SK-N-SH treated with all-trans-retinoic acid at 6 μM for 48 hours (cell line): ENCODE data around the gene PM20D1.

Experiments
- BACH2 ChIP-seq: fragments of 250-450 bp; sonication (Bioruptor Pico); IDR thresholded peaks from 2 replicates; pipeline ENCODE4 v1.9.0; 2021; ENCODE audit warnings: mild to moderate bottlenecking, borderline replicate concordance
- CREB5 ChIP-seq: fragments of 250-450 bp; sonication (Bioruptor Pico); IDR thresholded peaks from 2 replicates; pipeline ENCODE4 v1.5.1; 2020; ENCODE audit warnings: low read depth, mild to moderate bottlenecking, moderate library complexity
- CSDC2 ChIP-seq: fragments of 250-450 bp; sonication (Bioruptor Pico); IDR thresholded peaks from 2 replicates; pipeline ENCODE4 v1.5.0; 2020; ENCODE audit warnings: mild to moderate bottlenecking, moderate library complexity
- CSRNP3 ChIP-seq: fragments of 250-450 bp; sonication (Bioruptor Pico); IDR thresholded peaks from 2 replicates; pipeline ENCODE4 v1.5.1; 2021; ENCODE audit warnings: mild to moderate bottlenecking, moderate library complexity
- ESRRG ChIP-seq: fragments of 250-450 bp; sonication (Bioruptor Pico); IDR thresholded peaks from 2 replicates; pipeline ENCODE4 v1.6.1; 2021; ENCODE audit warnings: mild to moderate bottlenecking
- PATZ1 ChIP-seq: fragments of 250-450 bp; sonication (Bioruptor Pico); IDR thresholded peaks from 2 replicates; pipeline ENCODE4 v1.8.0; 2020; ENCODE audit warnings: mild to moderate bottlenecking, moderate library complexity, borderline replicate concordance
- RARB ChIP-seq: fragments of 250-450 bp; sonication (Bioruptor Pico); IDR thresholded peaks from 2 replicates; pipeline ENCODE4 v1.8.0; 2021; ENCODE audit warnings: mild to moderate bottlenecking, moderate library complexity
- TOX ChIP-seq: fragments of 250-450 bp; sonication (Bioruptor Pico); IDR thresholded peaks from 2 replicates; pipeline ENCODE4 v1.8.0; 2021; ENCODE audit warnings: mild to moderate bottlenecking, moderate library complexity, borderline replicate concordance
- ZFP30 ChIP-seq: fragments of 450-650 bp; formaldehyde crosslinking; IDR thresholded peaks from 2 replicates; pipeline ENCODE4 v1.5.0; 2022; ENCODE audit warnings: mild to moderate bottlenecking, moderate library complexity
- ZNF70 ChIP-seq: fragments of 450-650 bp; formaldehyde crosslinking; IDR thresholded peaks from 2 replicates; pipeline ENCODE4 v1.5.0; 2020; ENCODE audit warnings: mild to moderate bottlenecking, moderate library complexity

GRCh38 chr1:205804605-205805004 lies 45.3 kb downstream of the PM20D1 start:
- TF ChIP-seq RARB (no peak), CSRNP3 (CRISPR knock-in tag) (no peak), BACH2 (CRISPR knock-in tag) (no peak), PATZ1 (CRISPR knock-in tag) (no peak), TOX (CRISPR knock-in tag) (no peak), CREB5 (no peak), CSDC2 (CRISPR knock-in tag) (no peak), ZNF70 (CRISPR knock-in tag) (no peak), ESRRG (CRISPR knock-in tag) (no peak), ZFP30 (no peak)
